SW 1271 (cell line): ENCODE measurements around the gene EFR3B.
"Not testable (repeated sequence)": the region's sequence is repeated elsewhere in the genome, so short reads cannot be mapped to it uniquely, and the experiment has no call there.

ENCODE experiments used
- DNase-seq, 2 experiments: peaks; one replicate each; lab custom pipeline; 2025; lab: John Stamatoyannopoulos, UW

The EFR3B gene

DNA sequence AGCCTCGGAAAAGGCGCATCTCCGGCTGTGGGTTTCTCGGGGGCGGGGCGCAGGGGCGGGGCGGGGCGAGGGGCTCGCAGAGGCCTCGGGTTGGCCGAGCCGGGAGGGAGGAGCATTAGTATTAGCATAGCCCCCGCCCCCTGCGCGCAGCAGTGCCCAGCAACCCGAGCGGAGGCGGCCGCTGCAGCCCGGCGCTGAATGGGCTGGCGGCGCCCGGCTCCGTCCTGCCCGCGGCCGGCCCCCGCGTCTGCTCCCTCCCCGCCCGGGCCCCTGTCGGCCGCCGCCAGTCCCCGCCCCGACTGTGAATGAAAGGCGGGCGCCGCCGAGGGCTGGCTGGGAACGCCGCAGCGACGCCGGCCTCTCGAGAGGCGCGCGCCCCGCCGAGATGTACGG, at the start of gene EFR3B:
Gene EFR3B, plus strand, starts transcription at position 149 of the 393 bp plus-strand sequence. Its CDS starts 237 bp downstream, at position 386.
- peak; percentile 79 to 92 for DNase-seq

DNA sequence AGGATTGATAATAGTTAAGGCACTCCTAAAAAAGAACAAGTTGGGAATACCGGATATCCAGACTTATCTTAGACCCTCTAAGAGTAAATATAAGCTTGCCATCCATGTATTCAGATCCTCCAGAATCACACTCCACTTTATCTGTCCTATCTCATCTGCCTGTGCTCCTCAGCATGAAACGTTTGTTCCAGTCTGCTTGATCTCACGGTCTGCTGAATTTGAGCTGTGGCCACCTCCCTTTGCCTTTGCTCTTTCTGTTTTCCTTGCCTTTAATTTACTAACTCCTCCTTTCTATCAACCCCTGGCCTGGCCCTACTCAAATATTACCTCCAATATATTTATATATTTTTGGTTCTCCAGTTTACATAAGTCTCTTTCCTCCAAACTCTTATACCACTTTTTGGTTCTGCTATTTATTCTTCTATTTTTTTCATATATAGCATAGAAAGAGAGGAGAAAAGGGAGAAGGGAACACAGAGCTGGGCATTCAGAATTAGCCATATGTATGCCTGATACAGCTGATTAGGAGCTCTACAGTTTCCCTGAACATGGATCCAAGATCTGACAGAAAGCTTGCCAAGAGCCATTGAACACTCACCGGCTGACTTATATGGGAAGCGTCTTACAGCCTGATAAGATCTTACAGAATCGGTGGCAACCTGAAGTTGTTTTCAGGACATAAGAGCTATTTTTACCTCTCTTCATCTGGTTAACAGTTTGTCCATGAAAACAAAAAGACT, 48.3 kb upstream of the EFR3B start:
- DNase-seq = no peak

DNA sequence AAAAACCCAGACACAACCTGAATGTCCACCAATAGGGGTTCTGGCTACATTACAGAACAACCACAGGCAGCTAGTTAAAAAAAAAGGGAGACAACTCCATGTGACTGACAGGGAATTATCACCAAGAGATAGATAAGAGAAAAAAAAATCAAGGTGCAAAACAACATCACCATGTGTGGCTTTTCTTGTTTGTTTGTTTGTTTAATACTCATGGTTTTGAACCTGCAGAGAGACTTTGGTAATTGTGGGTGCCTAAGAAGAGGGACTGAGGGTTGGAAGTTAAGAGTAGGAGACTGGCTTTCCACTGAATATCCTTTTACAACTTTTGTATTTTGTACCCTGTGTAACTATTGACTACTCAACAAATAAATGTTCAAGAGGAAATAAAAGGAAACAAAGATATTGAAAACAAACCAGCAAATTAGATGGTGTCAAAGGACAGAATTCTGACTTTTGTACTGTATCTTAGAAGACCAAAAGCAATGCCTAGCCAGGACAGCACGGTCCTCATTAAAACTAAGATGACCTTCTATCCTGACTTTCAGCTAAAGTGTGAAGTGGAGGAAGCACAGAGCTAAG, 47.6 kb upstream of the EFR3B start:
- no peak for DNase-seq

DNA sequence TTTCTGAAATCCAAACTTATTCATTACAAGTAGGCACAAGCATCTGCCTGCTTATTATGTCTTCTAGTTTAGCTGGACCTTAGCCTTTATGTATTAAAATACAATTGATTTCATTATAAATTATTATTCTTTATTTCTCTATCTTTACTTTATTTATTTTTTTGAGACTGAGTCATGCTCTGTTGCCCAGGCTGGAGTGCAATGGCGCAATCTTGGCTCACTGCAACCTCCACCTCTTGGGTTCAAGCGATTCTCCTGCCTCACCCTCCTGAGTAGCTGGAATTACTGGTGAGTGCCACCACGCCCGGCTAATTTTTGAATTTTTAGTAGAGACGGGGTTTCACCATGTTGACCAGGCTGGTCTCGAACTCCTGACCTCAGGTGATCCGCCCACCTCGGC, 42.8 kb upstream of the EFR3B start:
- DNase-seq = not testable (repeated sequence)

GRCh38 chr2:25000036-25000435, 41.8 kb upstream of the EFR3B start:
- DNase-seq = no peak

- no peak for DNase-seq
Measured at GRCh38 chr2:25000503-25001324, 41.2 kb upstream of the EFR3B start.

DNA sequence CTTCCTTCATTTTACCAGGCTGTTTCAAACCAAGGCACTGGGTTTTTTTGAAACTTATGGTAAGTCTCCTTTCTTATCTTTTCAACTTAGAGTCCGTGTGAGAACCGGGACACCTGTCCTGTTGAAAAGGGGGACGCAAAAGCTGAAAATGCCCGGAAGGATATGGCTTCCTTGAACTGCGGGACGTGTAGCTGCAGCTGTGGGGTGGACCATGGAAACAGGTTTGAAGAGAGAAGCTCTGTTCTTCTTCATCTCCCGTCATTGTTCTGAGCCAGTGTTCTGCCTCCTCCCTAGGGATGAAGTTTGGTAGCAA, 40.6 kb upstream of the EFR3B start:
- DNase-seq = no peak

DNA sequence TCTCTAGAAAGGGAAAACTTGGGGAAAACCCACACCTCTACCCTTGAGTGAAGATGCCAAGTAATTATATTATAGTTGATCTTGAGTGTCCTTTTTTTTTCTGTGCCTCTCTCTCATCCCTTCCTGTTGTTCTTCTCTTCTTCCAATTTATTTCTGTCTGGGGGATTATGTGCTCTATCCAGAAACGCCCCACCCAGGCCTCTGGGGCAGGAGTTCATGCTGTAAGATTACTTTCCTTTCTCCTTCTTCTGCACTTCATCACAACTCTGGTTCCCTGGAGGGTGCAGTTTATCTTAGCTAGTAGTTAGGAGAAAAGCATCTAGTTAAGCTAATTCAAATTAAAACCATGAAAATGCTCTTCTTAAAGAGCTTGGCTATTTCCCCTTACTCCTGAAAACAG, 39.8 kb upstream of the EFR3B start:
- DNase-seq = no peak

DNA sequence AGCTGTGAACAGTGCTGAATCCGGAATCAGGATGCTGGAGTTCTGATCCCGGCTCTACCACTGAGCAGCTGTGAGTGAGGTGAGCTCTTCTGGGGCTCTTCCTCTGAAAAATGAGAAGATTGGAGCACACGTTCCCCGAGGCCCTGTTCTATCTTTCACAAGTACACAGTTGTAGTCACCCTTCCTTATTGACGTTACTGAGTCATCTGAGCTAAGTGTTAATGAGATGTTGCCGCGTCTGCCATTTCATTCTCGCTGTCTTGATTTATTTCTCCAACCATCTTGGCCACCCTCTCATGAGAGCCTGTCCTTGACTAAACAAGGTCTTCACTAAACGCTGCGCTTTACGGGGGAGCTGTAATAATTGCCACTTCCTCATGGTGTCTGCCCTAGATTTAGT, 31.9 kb upstream of the EFR3B start:
- DNase-seq = no peak

DNA sequence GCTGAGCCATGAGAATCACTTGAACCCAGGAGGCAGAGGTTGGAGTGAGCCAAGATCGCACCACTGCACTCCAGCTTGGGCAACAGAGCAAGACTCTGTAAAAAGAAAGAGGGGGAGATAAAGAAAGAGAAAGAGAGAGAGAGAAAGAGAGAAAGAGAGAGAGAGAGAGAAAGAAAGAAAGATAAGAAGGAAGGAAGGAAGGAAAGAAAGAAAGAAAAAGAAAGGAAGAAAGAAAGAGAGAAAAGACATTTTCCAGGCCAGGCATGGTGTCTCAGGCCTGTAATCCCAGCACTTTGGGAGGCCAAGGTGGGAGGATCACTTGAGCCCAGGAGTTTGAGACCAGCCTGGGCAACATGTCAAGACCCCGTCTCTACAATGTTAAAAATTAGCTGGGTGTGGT, 30.5 kb upstream of the EFR3B start:
- not testable (repeated sequence) for DNase-seq

- no peak for DNase-seq
Measured at GRCh38 chr2:25014631-25015030, 27.2 kb upstream of the EFR3B start.

- no peak for DNase-seq
Measured at GRCh38 chr2:25018681-25019080, 23.2 kb upstream of the EFR3B start.

DNA sequence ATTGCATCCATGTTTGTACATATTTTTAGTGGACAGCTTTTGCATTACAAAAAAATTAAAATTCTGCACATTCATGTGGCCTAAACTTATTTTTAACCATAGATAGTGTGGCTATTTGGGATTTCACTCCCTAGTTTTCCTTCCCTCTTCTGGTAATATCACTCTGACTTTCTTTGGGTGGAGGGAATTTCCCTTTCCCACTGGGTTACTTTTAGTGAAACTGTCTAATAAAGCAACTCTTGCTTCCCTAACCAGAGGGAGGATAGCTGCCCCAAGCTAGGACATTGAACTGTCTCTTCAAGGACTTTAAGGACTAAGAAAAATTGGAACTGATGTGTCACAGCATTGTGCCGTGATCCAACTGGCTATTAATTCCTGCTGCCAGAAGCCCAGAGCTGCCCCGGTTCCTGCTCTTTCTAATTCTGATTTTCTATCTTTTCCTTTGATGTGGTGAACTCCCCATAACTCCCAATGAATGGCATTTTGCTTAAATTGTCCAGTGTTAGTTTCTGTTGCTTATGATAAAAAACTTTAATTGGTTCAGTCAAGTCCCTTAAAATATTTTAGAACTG, 20.0 kb upstream of the EFR3B start:
- no peak for DNase-seq

GRCh38 chr2:25023333-25023732, 18.5 kb upstream of the EFR3B start:
- DNase-seq = no peak

GRCh38 chr2:25025229-25026007, 16.5 kb upstream of the EFR3B start:
- no peak for DNase-seq

- DNase-seq = no peak
Measured at GRCh38 chr2:25026008-25026530, 15.8 kb upstream of the EFR3B start.

DNA sequence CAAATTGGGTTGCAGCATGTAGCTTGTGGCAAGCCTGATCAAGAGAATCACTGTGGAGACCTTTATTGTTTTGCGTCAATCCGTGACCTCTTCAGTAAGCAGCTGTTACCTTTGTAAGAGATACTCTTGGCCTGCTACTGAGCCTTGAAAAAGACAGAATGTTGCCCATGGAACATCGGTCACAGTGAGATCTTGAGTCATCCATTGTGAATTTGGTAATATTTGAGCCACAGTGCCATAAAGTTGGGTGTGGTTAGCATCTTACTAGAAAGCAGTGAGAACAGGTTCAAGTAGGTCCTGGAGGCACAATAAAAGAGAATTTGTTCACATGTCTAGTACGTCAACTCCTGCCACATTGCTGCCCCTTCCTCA, 12.7 kb upstream of the EFR3B start:
- DNase-seq = no peak

GRCh38 chr2:25030702-25031101, 11.2 kb upstream of the EFR3B start:
- DNase-seq = no peak

DNA sequence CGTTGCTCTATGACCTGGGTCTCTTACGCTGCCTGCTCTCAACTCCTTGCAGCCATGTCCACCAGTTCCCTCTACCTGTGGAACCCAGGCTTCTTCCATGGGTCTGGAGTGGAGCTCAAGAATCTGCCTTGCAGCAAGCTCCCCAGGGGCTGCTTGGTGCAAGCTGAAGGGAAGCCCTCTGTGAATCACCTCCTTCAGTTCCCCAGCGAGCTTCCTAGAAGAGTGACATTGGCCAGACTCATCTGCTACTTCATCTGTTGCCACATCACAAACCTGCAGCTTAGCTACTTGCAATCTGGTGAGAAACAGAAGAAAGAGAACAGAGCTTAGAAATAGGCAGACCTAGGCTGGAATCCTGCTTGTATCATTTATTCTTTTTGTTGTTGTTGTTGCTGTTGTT, 9.8 kb upstream of the EFR3B start:
- no peak for DNase-seq

DNA sequence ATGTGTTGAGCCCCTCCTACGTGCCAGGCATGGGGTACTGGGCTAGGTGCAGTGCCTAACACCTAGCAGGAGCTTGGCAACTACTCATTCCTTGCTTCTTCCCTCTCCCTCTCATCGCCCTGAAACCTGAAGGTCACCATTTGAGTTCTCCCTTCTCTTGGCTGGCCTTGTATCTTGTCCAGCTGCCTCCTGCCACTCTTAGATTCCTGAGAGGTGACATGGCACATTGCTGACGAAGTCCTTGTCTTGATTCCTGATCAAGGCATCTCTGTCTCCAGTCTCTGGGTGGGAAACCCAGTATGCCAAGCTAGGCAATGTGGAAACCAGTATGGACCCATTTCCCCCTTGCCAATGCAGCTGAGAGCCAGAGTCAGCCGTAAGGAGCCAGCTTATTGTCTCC, 9.0 kb upstream of the EFR3B start:
- DNase-seq = no peak

GRCh38 chr2:25034081-25034480, 7.8 kb upstream of the EFR3B start:
- no peak for DNase-seq
